ENCODE data around the gene RAB44.

RAB44 gene

DNA sequence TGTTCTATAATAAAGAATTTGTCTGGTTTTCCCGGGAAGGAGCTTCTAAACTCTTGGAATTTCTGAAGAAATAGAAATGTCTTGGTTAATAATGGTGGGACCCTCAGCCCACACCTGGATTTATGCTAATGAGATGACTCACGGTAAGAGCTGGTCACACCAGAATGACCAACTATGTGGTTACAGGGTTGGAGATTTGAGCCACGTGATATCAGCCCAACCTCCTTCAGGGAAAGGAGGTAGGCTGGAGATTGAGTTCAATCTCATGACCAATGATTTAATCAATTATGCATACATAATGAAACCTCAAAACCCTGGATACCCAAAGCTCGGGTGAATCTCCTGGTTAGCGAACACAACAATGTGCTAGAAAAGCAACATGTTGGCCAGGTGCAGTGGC is 41.2 kb upstream of the RAB44 start:
- H3K4me3 ChIP-seq (ENCODE audit: low read length): no peak overlapping the region
- no peak for DNase-seq (ENCODE audit: low read depth)
- TF ChIP-seq CTCF (conservative IDR thresholded peaks at IDR 0.05; ENCODE audit: low read depth, low read length): no peak

GRCh38 chr6:36657271-36657670 is 40.4 kb upstream of the RAB44 start:
- TF ChIP-seq CTCF (conservative IDR thresholded peaks at IDR 0.05; ENCODE audit: low read depth, low read length): peak; percentile 7
- no peak overlapping the region for H3K4me3 ChIP-seq (ENCODE audit: low read length)
- DNase-seq (ENCODE audit: low read depth): no peak

- no peak for DNase-seq (ENCODE audit: low read depth)
- H3K4me3 ChIP-seq (ENCODE audit: low read length): no peak overlapping the region
- no peak for TF ChIP-seq CTCF (conservative IDR thresholded peaks at IDR 0.05; ENCODE audit: low read depth, low read length)
Observed at GRCh38 chr6:36657942-36658544, 39.6 kb upstream of the RAB44 start.

DNA sequence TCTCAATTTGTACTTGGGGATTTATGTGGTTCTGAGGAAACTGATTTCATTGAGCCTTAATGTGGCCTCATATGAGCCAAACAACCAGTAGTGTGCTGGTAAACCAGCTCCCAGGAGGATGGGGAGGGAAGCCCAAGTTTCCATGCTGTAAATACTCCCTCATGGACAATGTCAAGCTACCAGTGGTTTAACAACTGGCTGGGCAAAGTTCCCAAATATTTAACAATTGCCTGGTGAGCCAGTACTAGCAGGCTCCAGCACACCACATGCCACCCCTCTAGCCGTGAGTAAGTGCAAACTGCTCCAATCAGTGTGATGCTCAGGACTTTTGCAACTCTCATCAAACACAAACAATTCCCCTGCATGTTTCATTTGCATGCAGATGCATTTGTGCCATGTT is 38.4 kb upstream of the RAB44 start:
- no peak for TF ChIP-seq CTCF (conservative IDR thresholded peaks at IDR 0.05; ENCODE audit: low read depth, low read length)
- H3K4me3 ChIP-seq (ENCODE audit: low read length): no peak overlapping the region
- no peak for DNase-seq (ENCODE audit: low read depth)

GRCh38 chr6:36660771-36661471 is 36.7 kb upstream of the RAB44 start:
- TF ChIP-seq CTCF (conservative IDR thresholded peaks at IDR 0.05; ENCODE audit: low read depth, low read length): no peak
- peak overlapping the region; percentile 15 for H3K4me3 ChIP-seq (ENCODE audit: low read length)
- DNase-seq (ENCODE audit: low read depth): no peak

- H3K4me3 ChIP-seq (ENCODE audit: low read length): no peak overlapping the region
- no peak for TF ChIP-seq CTCF (conservative IDR thresholded peaks at IDR 0.05; ENCODE audit: low read depth, low read length)
- no peak for DNase-seq (ENCODE audit: low read depth)
Observed at GRCh38 chr6:36662380-36662779, 35.2 kb upstream of the RAB44 start.

GRCh38 chr6:36662827-36663256 is 34.8 kb upstream of the RAB44 start:
- no peak for DNase-seq (ENCODE audit: low read depth)
- no peak for TF ChIP-seq CTCF (conservative IDR thresholded peaks at IDR 0.05; ENCODE audit: low read depth, low read length)
- H3K4me3 ChIP-seq (ENCODE audit: low read length): no peak overlapping the region
